Sigmoid colon (tissue), 7 donors: ENCODE data around the gene CT45A2. TPM values are rescaled to one million over a fixed set of nuclear protein-coding genes. Genes with fewer than 3 reads are reported as not detected.
"Not testable (repeated sequence)": the region's sequence is repeated elsewhere in the genome, so short reads cannot be mapped to it uniquely, and the experiment has no call there.

ENCODE experiments used
- DNase-seq: peaks from one replicate; pipeline ENCODE4 v3.0.0-alpha.2; 2019
- H3K27ac ChIP-seq, 4 donors: fragments of 200-600 bp; sonication (generic); one replicate each; pipeline ENCODE4 v1.5.1; 2016 to 2019; ENCODE audit warnings: mild to moderate bottlenecking in 1 of 4
- H3K27me3 ChIP-seq, 3 donors: fragments of 200-600 bp; sonication (generic); one replicate each; pipeline ENCODE4 v1.5.1; 2019; ENCODE audit warnings: mild to moderate bottlenecking in 1 of 3
- H3K36me3 ChIP-seq, 4 donors: fragments of 200-600 bp; sonication (generic); one replicate each; pipeline ENCODE4 v1.5.1; 2016 to 2019
- H3K4me1 ChIP-seq, 4 donors: fragments of 200-600 bp; sonication (generic); one replicate each; pipeline ENCODE4 v1.5.1; 2017 to 2019
- H3K4me3 ChIP-seq, 4 donors: fragments of 200-600 bp; sonication (generic); one replicate each; pipeline ENCODE4 v1.5.1; 2017 to 2019; ENCODE audit warnings: mild to moderate bottlenecking in 2 of 4, moderate library complexity in 1 of 4
- H3K9me3 ChIP-seq, 4 donors: fragments of 200-600 bp in 3 of 4; sonication (generic) in 3 of 4; one replicate each; pipeline versions ENCODE4 v1.5.1 to v1.6.1; 2013 to 2019
- WGBS, 2 donors: extraction: QIAGEN DNeasy Blood & Tissue Kit; methylation state at CpG; one replicate each; pipeline ENCODE4 v1.1.7; 2013; 5-methylcytosine and 5-hydroxymethylcytosine counted together
- intact Hi-C: fragments of 100-400 bp; cut with DNase I; formaldehyde crosslinking; loops from one replicate; pipeline ENCODE4 v1.15.1; 2023
- polyA plus RNA-seq, 3 donors: library from polyadenylated mRNA; stranded (reverse); fragments of 200-250 nt; gene quantifications; one replicate each; pipeline ENCODE4 v1.2.3, GENCODE V29; 2013
- total RNA-seq, 4 donors: library from RNA; depleted of rRNA; stranded (reverse); fragments of >200 nt; gene quantifications; one replicate each; pipeline ENCODE4 v1.1.0, GENCODE V29; 2016
- donor health status: healthy with polysubstance abuse.
- donor health status: Bipolar disorder and iron deficiency.
- donor health status: healthy.

CT45A2 gene, protein sequence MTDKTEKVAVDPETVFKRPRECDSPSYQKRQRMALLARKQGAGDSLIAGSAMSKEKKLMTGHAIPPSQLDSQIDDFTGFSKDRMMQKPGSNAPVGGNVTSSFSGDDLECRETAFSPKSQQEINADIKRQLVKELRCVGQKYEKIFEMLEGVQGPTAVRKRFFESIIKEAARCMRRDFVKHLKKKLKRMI
- total RNA-seq (not detected), polyA plus RNA-seq (not detected)

DNA sequence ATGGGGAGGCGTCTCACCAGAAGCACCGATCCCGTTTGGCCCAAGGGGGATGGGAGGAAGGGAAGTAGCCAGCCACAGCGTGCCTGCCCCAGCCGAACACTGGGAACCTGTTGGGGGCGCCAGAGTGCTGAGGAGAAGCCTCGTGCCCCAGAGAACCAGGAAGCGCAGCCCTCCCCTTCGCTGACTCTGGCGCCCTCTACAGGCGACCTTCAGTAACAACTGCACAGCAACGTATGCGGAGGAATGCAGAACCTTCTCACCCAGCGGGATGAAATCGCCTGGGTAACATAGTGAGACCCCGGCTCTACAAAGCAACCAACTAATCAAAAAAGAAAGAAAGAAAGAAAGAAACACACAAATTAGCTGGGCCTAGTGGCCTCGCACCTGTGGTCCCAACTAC lies at the start of gene CT45A2:
Gene CT45A2, minus strand, starts transcription at position 101 of the 400 bp plus-strand sequence. CDS start 3,747 bp downstream, outside the sequence.
- H3K27me3 ChIP-seq, H3K36me3 ChIP-seq, DNase-seq, H3K27ac ChIP-seq, intact Hi-C loops, H3K4me1 ChIP-seq, H3K9me3 ChIP-seq, H3K4me3 ChIP-seq: not testable (repeated sequence)
- WGBS, 2 donors = no CpG with 5 or more reads among the region's 17 CpGs

- H3K27ac ChIP-seq, H3K4me3 ChIP-seq, DNase-seq, H3K4me1 ChIP-seq, H3K9me3 ChIP-seq, H3K36me3 ChIP-seq, H3K27me3 ChIP-seq, intact Hi-C loops: not testable (repeated sequence)
- WGBS, 2 donors = no CpG with 5 or more reads among the region's 17 CpGs
Measured at GRCh38 chrX:135854438-135854837, 34.6 kb upstream of the CT45A2 start, which contains the start of gene CT45A8. TSS of gene CT45A8 (minus strand) at chrX:135854538. CDS start at chrX:135850783, 3,755 bp downstream.

GRCh38 chrX:135837180-135837579 lies 17.4 kb upstream of the CT45A2 start, which contains the start of gene CT45A7:
TSS of gene CT45A7 (minus strand) at chrX:135837280. CDS start at chrX:135833533, 3,747 bp downstream.
- DNase-seq, intact Hi-C loops, H3K4me3 ChIP-seq, H3K27ac ChIP-seq, H3K9me3 ChIP-seq, H3K4me1 ChIP-seq, H3K36me3 ChIP-seq, H3K27me3 ChIP-seq: not testable (repeated sequence)
- WGBS, 2 donors = no CpG with 5 or more reads among the region's 17 CpGs

GRCh38 chrX:135802687-135803086 lies 17.1 kb downstream of the CT45A2 start, which contains the start of gene CT45A6:
TSS of gene CT45A6 (minus strand) at chrX:135802787. CDS start at chrX:135798993, 3,794 bp downstream.
- H3K27ac ChIP-seq, H3K27me3 ChIP-seq, DNase-seq, intact Hi-C loops, H3K4me1 ChIP-seq, H3K4me3 ChIP-seq, H3K9me3 ChIP-seq, H3K36me3 ChIP-seq: not testable (repeated sequence)
- WGBS, 2 donors = no CpG with 5 or more reads among the region's 16 CpGs

- H3K27ac ChIP-seq, H3K4me3 ChIP-seq, H3K36me3 ChIP-seq, H3K27me3 ChIP-seq, H3K9me3 ChIP-seq, DNase-seq, intact Hi-C loops, H3K4me1 ChIP-seq: not testable (repeated sequence)
- no CpG with 5 or more reads among the region's 16 CpGs for WGBS, 2 donors
Measured at GRCh38 chrX:135785403-135785802, 34.4 kb downstream of the CT45A2 start, which contains the start of gene CT45A5. TSS of gene CT45A5 (minus strand) at chrX:135785503. CDS start at chrX:135781729, 3,774 bp downstream.

- H3K4me3 ChIP-seq, H3K27me3 ChIP-seq, H3K36me3 ChIP-seq, H3K4me1 ChIP-seq, intact Hi-C loops, H3K27ac ChIP-seq, DNase-seq, H3K9me3 ChIP-seq: not testable (repeated sequence)
- no CpG with 5 or more reads among the region's 17 CpGs for WGBS, 2 donors
Measured at GRCh38 chrX:135768091-135768490, 51.7 kb downstream of the CT45A2 start, which contains the start of gene CT45A3. TSS of gene CT45A3 (minus strand) at chrX:135768191. CDS start at chrX:135764444, 3,747 bp downstream.

Other genes with a start within 250 kb of the CT45A2 start
- not detected for gene CT45A1, start 106.4 kb downstream of the CT45A2 start, total RNA-seq
- not detected for gene CT45A1, start 106.4 kb downstream of the CT45A2 start, polyA plus RNA-seq
- gene CT45A3, start 51.8 kb downstream of the CT45A2 start, total RNA-seq = not detected
- not detected for gene CT45A3, start 51.8 kb downstream of the CT45A2 start, polyA plus RNA-seq
- not detected for gene CT45A5, start 34.5 kb downstream of the CT45A2 start, total RNA-seq
- gene CT45A5, start 34.5 kb downstream of the CT45A2 start, polyA plus RNA-seq = not detected
- not detected for gene CT45A6, start 17.2 kb downstream of the CT45A2 start, total RNA-seq
- not detected for gene CT45A6, start 17.2 kb downstream of the CT45A2 start, polyA plus RNA-seq
- not detected for gene CT45A7, start 17.3 kb upstream of the CT45A2 start, total RNA-seq
- gene CT45A7, start 17.3 kb upstream of the CT45A2 start, polyA plus RNA-seq = not detected
- gene CT45A8, start 34.5 kb upstream of the CT45A2 start, total RNA-seq = not detected
- not detected for gene CT45A8, start 34.5 kb upstream of the CT45A2 start, polyA plus RNA-seq
- not detected for gene CT45A9, start 51.8 kb upstream of the CT45A2 start, total RNA-seq
- gene CT45A9, start 51.8 kb upstream of the CT45A2 start, polyA plus RNA-seq = not detected
- gene CT45A10, start 73.4 kb upstream of the CT45A2 start, total RNA-seq = not detected
- not detected for gene CT45A10, start 73.4 kb upstream of the CT45A2 start, polyA plus RNA-seq
- gene SAGE1, start 73.7 kb upstream of the CT45A2 start, total RNA-seq = not detected
- not detected for gene SAGE1, start 73.7 kb upstream of the CT45A2 start, polyA plus RNA-seq
- gene MMGT1, start 154.0 kb upstream of the CT45A2 start, total RNA-seq = 10 to 100 TPM; 27.7 to 35.1 (median 32.5) TPM
- 10 to 100 TPM in 1 of 3 donors, 1 to 10 TPM in 2; 5.1 to 13.6 (median 6.0) TPM for gene MMGT1, start 154.0 kb upstream of the CT45A2 start, polyA plus RNA-seq
- 10 to 100 TPM; 12.5 to 16.9 (median 14.4) TPM for gene SLC9A6, start 165.4 kb upstream of the CT45A2 start, total RNA-seq
- 1 to 10 TPM; 1.8 to 8.2 (median 3.2) TPM for gene SLC9A6, start 165.4 kb upstream of the CT45A2 start, polyA plus RNA-seq